ENCODE measurements around the gene FAM219A. TPM values are rescaled to one million over a fixed set of nuclear protein-coding genes. Genes with fewer than 3 reads are reported as not detected.

The FAM219A gene
- total RNA-seq = 5.9 TPM

GRCh38 chr9:34458013-34458958 lies at the start of gene FAM219A, which contains the start of gene DNAI1:
Gene FAM219A, minus strand, starts transcription at chr9:34458570. Its CDS starts 307 bp downstream, at chr9:34458263.
Gene DNAI1, plus strand, starts transcription at chr9:34458805. Its CDS starts 201 bp downstream, at chr9:34459006.
- peak; percentile 97 for ATAC-seq
- peak; percentile 99 for DNase-seq (ENCODE audit: low spot score)

DNA sequence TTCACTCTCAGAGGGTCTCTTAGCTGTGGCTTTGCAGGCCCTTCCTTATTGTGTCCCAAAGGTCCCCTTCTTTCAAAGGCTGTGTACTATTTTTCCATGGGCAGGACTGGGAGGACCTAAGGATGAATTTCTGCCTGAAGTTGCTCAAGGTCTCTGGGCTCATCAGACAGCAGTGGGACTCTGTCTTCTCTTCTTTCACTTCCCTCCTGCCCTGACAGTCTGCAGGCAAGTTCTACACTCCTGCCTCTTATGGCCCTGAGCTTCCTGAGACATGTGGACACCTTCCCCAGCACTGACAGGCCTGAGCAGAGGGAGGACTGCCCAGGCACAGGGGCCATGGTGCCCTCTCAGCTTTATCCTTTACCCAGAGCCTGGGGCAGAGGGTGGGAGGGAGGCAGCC lies 49.6 kb upstream of the FAM219A start:
- DNase-seq (ENCODE audit: low spot score) (no peak), ATAC-seq (no peak)

GRCh38 chr9:34507556-34507955 lies 49.2 kb upstream of the FAM219A start:
- DNase-seq (ENCODE audit: low spot score) = no peak
- ATAC-seq = no peak

DNA sequence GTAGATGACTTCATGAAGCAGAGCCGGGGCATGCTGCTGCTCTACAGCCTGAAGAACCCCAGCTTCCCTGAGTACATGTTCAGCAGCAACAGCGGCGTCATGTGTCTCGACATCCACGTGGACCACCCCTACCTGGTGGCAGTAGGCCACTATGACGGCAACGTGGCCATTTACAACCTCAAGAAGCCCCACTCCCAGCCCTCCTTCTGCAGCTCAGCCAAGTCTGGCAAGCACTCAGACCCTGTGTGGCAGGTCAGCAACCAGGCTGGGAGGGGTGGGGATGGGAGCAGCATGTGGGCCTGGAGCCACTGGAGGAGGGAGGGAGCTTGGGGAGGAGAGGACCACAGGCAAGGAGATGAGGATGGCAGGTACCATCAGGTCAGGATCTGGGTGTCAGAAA lies 48.3 kb upstream of the FAM219A start:
- no peak for DNase-seq (ENCODE audit: low spot score)

GRCh38 chr9:34505370-34506120 lies 47.2 kb upstream of the FAM219A start:
- DNase-seq (ENCODE audit: low spot score) = no peak
- ATAC-seq = no peak

More for the DNA sequence above, 48.3 kb upstream of the FAM219A start:
- no peak for ATAC-seq

- no peak for ATAC-seq
Measured at GRCh38 chr9:34503406-34503805, 45.0 kb upstream of the FAM219A start.

DNA sequence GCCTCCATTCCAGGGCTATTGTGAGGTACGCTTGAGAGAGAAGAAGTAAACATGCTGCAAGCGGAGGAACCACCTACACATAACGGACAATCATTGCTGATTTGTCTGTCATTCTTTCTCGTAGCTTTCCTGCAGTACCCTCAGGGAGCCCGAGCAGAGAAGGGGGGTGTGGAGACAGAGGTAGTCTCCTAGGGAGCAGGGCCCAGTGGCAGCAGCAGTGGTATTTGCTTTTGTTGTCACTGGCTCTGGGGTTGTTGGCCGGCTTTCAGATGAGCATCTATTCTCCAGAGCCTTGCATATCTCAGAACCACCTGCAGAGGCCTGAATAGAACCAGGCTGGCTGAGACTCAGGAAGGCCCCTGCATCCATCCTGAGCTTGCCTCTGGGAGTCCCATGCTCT lies 44.5 kb upstream of the FAM219A start:
- ATAC-seq (peak; percentile 29), DNase-seq (ENCODE audit: low spot score) (no peak)

More at GRCh38 chr9:34503406-34503805, 45.0 kb upstream of the FAM219A start:
- DNase-seq (ENCODE audit: low spot score) = no peak

- ATAC-seq (no peak), DNase-seq (ENCODE audit: low spot score) (no peak)
Measured at GRCh38 chr9:34502471-34502870, 44.1 kb upstream of the FAM219A start.

GRCh38 chr9:34501889-34502425 lies 43.6 kb upstream of the FAM219A start:
- ATAC-seq (peak; percentile 19), DNase-seq (ENCODE audit: low spot score) (no peak)

DNA sequence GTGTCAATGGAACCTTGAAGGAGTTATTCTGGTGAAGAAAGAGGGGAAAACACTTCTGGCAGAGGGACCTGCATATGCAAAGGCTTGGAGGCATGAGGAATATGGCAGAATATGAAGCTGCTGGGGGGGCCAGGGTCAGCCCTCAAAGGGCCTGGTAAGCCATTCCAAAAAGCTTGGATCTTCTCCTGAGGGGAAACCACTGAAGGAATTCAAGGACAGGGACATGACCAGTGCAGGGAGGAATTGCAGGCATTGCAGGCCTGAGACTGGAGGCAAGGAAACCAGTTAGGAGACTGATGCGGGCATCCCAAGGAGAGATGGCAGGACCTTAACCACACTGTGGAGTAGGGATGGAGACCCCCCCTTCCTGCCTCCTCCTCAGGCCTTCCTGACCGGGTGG lies 43.0 kb upstream of the FAM219A start:
- DNase-seq (ENCODE audit: low spot score) = no peak
- ATAC-seq = no peak

- peak; percentile 61 for DNase-seq (ENCODE audit: low spot score)
- ATAC-seq = peak; percentile 92
Measured at GRCh38 chr9:34500623-34501267, 42.4 kb upstream of the FAM219A start.

DNA sequence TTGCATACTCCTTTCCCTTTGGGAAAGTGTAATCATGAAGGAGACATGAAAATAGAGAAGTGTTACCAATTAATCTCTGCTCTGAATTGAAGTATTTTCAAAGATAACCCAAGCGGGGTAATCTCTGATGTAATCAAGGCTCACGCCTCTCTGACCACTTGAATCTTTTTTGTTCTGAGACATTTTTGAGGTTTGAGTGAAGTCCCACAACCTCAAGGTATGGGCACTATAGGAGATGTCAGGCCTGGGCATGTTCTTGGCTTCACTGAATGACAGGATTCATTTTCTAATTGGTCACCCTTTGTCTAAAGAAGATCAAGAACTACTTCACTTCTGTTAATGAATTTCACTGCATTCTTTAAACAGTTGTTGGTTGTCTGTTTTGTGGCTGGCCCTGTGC lies 40.7 kb upstream of the FAM219A start:
- ATAC-seq (no peak), DNase-seq (ENCODE audit: low spot score) (no peak)

GRCh38 chr9:34498553-34498952 lies 40.2 kb upstream of the FAM219A start:
- DNase-seq (ENCODE audit: low spot score) (no peak), ATAC-seq (no peak)

DNA sequence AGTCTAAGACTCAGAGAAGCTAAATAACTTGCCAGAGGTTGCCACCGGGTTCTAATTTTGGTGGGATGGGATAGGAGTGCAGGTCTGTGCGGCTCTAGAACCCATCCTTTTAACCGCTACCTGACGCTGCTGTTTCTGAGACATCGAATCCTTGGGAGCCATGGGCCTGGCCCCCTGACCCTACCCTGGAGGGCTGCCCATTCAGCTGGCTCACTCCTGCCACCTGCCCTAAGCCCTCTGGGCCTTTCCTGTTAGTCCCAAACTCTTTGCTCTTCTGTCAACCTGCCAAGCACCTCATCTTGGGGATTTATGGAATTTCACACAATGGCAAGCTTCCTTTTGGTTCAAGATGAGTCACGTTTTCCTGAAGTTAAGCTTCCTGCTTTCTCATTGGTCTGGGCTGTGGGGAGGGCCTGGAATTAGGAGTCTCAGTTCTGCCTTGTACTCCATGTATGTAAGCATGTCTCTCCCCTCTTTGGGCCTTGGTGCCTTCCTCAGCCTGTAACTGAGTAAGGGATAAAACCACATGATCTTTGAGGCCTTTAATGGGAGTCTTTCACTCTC lies 37.9 kb upstream of the FAM219A start:
- DNase-seq (ENCODE audit: low spot score) = no peak
- ATAC-seq = no peak

GRCh38 chr9:34493972-34494535 lies 35.7 kb upstream of the FAM219A start:
- DNase-seq (ENCODE audit: low spot score) (no peak), ATAC-seq (peak; percentile 80)

GRCh38 chr9:34492051-34492450 lies 33.7 kb upstream of the FAM219A start:
- no peak for ATAC-seq
- no peak for DNase-seq (ENCODE audit: low spot score)

DNA sequence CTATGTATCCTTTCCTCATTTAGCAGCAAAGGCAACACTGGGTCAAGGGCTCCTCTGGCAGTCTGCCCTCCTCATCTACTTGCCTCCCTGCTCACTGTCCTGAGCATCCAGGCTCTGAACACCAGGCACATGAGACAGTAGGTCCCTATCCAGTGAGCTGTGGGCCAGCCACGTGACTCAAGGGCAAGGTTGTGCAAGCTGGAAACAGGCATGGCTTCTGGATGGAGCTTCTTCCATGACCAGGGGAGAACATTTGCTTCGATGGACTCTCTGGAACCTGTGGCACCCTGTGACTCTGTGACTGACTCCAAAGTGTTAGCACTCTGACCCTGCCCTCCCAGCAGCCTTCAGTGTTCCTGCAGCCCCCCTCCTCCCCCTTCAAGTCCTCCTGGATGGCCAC lies 33.2 kb upstream of the FAM219A start:
- ATAC-seq (no peak), DNase-seq (ENCODE audit: low spot score) (no peak)

DNA sequence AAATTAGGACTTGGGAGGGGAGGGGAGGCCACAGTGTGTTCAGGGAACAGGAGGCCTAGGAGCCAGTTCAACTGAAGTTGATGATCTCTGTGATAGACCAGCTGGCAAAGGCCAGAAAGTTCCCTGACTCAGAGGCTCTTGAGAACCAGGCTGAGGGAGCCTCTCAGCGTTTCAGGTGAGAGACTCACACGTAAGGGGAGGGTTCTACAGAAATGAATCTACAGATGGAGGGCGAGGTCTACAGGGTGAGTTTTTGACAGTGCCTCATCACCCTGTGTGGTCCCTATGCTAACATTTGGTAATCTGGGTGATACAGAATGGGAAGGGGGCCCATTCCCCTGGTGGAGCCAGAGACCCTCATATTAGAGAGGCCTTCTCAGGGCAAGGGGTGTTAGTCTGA lies 32.4 kb upstream of the FAM219A start:
- no peak for ATAC-seq

GRCh38 chr9:34490360-34490759 lies 32.0 kb upstream of the FAM219A start:
- DNase-seq (ENCODE audit: low spot score) (no peak), ATAC-seq (no peak)

More for the DNA sequence above, 32.4 kb upstream of the FAM219A start:
- DNase-seq (ENCODE audit: low spot score) = no peak

- no peak for ATAC-seq
- DNase-seq (ENCODE audit: low spot score) = no peak
Measured at GRCh38 chr9:34486572-34486971, 28.2 kb upstream of the FAM219A start.
